ENCODE results near the gene SF3B2. TPM values are rescaled to one million over a fixed set of nuclear protein-coding genes. Genes with fewer than 3 reads are reported as not detected.

Gene SF3B2
- total RNA-seq, 6 donors from 2014 or later, result 142 to 193 (median 173) TPM

DNA sequence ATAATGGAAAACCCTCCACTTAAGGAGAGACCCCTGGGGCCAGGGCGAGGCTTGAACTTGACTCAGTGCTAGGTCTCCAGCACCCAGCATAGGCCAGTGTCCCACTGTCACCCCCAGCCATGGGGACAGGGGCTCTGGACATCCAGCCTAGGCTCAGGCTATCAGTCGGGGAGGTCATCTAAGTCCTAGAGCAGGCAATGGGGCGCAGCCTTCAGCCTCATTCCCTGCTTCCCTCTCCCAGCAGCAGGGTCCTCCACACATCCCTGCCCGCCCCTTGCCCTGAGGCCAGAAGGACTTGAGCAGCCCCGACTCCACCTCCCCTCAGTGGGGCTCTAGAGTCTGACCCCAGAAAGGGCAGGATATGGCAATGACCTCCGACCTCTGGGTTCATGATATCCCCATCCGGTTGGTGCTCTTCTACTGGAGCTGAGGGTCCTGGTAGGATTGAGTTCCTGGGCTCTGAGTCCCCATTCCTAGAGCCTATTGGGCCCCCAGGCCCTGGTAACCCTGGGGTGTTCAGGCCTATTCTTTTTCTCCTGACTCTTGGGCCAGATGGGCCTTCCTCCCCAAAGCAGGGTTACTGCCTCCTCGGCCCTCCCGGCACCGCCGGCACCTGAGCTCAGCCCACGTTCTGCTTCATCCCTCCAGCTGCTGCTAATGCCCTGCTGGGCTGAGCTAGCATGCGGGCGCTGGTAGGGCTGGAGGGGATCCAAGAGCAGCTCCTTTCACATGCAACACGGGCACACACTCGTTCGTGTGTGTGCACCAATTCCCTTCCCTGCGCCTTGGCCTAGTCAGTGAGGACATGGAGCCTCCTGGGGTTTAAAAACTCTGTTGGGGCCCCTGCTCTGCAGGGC is 36.0 kb upstream of the SF3B2 start:
- 89 to 90% methylated on average over 13 to 17 of the region's 18 CpGs for WGBS, 2 donors
- Histone ChIP-seq H3K4me3 (no peak overlapping the region), H3K27me3 (peaks cover 0 to 12% (median 5%) of the 10 kb centered on the region in 4 donors), H3K36me3 (no peaks in the 10 kb centered on the region), H3K4me1 (peaks cover 9 to 35% (median 20%) of the 10 kb centered on the region in 4 donors), H3K9me3 (no peaks in the 10 kb centered on the region), H3K27ac (peak overlapping the region in 2 of 4 donors; percentile 52 to 72)
- DNase-seq (no peak), ATAC-seq (ENCODE audit: low FRiP score in 2 of 2) (no peak)
- TF ChIP-seq, protein P1, sequence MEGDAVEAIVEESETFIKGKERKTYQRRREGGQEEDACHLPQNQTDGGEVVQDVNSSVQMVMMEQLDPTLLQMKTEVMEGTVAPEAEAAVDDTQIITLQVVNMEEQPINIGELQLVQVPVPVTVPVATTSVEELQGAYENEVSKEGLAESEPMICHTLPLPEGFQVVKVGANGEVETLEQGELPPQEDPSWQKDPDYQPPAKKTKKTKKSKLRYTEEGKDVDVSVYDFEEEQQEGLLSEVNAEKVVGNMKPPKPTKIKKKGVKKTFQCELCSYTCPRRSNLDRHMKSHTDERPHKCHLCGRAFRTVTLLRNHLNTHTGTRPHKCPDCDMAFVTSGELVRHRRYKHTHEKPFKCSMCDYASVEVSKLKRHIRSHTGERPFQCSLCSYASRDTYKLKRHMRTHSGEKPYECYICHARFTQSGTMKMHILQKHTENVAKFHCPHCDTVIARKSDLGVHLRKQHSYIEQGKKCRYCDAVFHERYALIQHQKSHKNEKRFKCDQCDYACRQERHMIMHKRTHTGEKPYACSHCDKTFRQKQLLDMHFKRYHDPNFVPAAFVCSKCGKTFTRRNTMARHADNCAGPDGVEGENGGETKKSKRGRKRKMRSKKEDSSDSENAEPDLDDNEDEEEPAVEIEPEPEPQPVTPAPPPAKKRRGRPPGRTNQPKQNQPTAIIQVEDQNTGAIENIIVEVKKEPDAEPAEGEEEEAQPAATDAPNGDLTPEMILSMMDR (IDR thresholded peaks at IDR 0.05), result no peak
- TF ChIP-seq POLR2A (IDR thresholded peaks at IDR 0.05), result no peak
- no peak for TF ChIP-seq POLR2AphosphoS5 (IDR thresholded peaks at IDR 0.05)
- TF ChIP-seq EP300 (IDR thresholded peaks at IDR 0.05), result no peak

DNA sequence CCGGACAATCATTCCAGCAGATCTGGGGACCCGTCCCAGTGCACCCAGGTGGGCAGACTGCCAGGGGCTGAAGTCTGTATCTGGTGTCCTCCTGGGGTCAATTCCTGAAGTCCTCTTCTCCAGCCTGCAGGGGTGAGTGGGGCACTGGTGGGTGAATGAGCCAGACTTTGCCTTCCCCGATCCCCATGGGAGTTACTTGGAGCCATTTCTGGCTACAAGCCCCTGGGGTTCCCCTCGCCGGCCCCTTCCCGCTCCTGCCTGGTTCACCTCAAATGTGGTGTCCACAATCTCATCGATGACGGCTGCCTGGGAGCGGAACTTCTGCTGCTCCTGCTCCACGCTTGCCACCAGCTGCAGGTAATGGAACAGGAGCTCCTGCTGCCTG is 35.4 kb upstream of the SF3B2 start:
- 91% methylated on average over 6 to 9 of the region's 10 CpGs for WGBS, 2 donors
- ATAC-seq (ENCODE audit: low FRiP score in 2 of 2) (no peak), DNase-seq (no peak)
- Histone ChIP-seq H3K4me1 (peaks cover 10 to 36% (median 23%) of the 10 kb centered on the region in 4 donors), H3K36me3 (no peaks in the 10 kb centered on the region), H3K4me3 (no peak overlapping the region), H3K27ac (no peak overlapping the region), H3K27me3 (peaks cover 0 to 6% (median 3%) of the 10 kb centered on the region in 4 donors), H3K9me3 (no peaks in the 10 kb centered on the region)
- TF ChIP-seq EP300 (IDR thresholded peaks at IDR 0.05) (no peak), POLR2A (IDR thresholded peaks at IDR 0.05) (no peak), POLR2AphosphoS5 (IDR thresholded peaks at IDR 0.05) (no peak)
- TF ChIP-seq, protein P1 (IDR thresholded peaks at IDR 0.05), result no peak

DNA sequence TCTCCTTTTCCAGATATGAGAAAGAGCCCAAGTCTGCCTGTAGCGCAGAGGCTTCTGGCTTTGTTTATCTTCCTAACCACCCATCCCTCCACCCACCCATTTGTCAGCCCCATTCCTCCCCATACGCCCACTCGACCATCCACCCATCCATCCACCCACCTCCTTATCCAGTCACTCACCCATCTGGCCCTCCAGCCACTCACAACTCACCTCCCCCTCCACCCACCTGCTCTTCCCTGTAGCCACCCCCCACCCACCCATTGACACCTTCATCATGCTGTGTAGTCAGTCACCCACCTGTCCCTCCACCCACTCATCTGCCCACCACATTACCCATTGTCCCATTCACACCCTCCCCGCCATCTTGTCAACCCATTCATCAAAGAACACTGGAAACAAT is 34.8 kb upstream of the SF3B2 start:
- TF ChIP-seq EP300 (IDR thresholded peaks at IDR 0.05) (no peak), POLR2A (IDR thresholded peaks at IDR 0.05) (no peak), POLR2AphosphoS5 (IDR thresholded peaks at IDR 0.05) (no peak)
- TF ChIP-seq, protein P1 (IDR thresholded peaks at IDR 0.05), result no peak
- ATAC-seq (ENCODE audit: low FRiP score in 2 of 2) (no peak), DNase-seq (no peak)
- H3K4me1 ChIP-seq, result peaks cover 8 to 36% (median 24%) of the 10 kb centered on the region in 4 donors
- H3K36me3 ChIP-seq, result no peaks in the 10 kb centered on the region
- no peaks in the 10 kb centered on the region for H3K9me3 ChIP-seq
- H3K4me3 ChIP-seq, result no peak overlapping the region
- H3K27ac ChIP-seq, result no peak overlapping the region
- peaks cover 0 to under 1% (median under 1%) of the 10 kb centered on the region in 4 donors for H3K27me3 ChIP-seq
- WGBS, 2 donors, result 83 to 86% methylated on average over 4 of the region's 4 CpGs

DNA sequence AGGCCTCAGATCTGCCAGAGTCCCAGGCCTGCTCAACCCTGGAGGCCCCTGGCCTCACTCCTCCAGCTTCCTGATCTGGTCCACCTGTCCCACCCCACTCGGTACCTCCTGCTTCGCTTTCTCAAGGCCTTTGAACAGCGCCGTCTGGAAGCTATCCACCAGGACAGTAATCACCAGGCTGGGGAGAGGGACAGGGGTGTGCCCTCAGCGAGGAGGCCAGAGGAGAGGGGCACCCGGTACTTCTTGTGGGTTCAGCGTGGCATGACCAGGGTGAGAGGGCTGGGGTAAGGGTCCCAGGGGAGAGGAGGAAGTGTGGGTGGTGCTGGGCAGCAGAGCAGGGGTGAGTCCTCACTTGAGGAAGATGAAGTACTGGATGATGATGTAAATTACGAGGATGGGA is 32.0 kb upstream of the SF3B2 start:
- no peak for DNase-seq
- no peaks in the 10 kb centered on the region for H3K9me3 ChIP-seq
- no peaks in the 10 kb centered on the region for H3K27me3 ChIP-seq
- H3K4me3 ChIP-seq, result peak overlapping the region in 1 of 4 donors; percentile 25
- ATAC-seq (ENCODE audit: low FRiP score in 2 of 2), result peak in 1 of 2 donors; percentile 24
- no peaks in the 10 kb centered on the region for H3K36me3 ChIP-seq
- no peak overlapping the region for H3K27ac ChIP-seq
- TF ChIP-seq EP300 (IDR thresholded peaks at IDR 0.05) (no peak), POLR2A (IDR thresholded peaks at IDR 0.05) (no peak), POLR2AphosphoS5 (IDR thresholded peaks at IDR 0.05) (no peak)
- TF ChIP-seq, protein P1 (IDR thresholded peaks at IDR 0.05), result no peak
- peaks cover 14 to 28% (median 21%) of the 10 kb centered on the region in 4 donors for H3K4me1 ChIP-seq
- 56 to 81% methylated on average over 4 to 8 of the region's 8 CpGs for WGBS, 2 donors

Data from upper lobe of left lung (tissue), 6 donors.